CD4-positive, alpha-beta T cell treated with Interleukin-15 for 1 hour (primary cell): ENCODE data around the gene NAGK.
"Not testable (repeated sequence)": the region's sequence is repeated elsewhere in the genome, so short reads cannot be mapped to it uniquely, and the experiment has no call there.

Experiments
- DNase-seq: peaks from one replicate; pipeline ENCODE4 v3.0.0-alpha.2; 2020

The NAGK gene

GRCh38 chr2:71070294-71071093 lies 2.0 kb downstream of the NAGK start:
- peak; percentile 28 for DNase-seq

DNA sequence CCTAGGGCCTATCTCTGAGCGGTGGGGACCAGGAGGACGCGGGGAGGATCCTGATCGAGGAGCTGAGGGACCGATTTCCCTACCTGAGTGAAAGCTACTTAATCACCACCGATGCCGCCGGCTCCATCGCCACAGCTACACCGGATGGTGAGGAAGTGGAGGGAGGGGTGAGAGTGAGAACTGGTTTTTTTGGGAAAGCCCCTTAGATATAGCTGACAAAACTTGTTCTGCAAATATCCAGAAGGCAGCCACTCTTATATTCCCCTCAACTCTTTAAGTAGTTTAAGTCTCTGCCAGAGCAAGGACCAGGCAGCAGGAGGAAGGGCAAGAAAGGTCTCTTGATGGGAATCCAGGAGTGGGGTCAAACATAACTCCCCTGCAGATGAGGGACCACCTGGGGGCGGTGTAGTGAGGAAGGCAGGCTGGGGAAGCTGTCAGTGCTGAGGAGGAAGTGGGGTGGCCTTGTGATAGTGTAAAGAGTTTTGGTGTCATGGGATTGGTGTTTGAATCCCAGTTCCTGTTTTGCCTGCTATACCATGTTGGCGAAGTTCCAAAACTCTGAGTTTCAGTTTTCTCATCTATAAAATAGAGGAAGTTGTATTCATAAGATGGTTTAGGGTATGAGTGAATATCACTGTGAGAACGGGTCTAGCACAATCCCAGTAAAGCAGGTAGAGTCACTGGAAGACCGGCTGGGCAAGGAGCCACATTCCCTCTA lies 3.4 kb downstream of the NAGK start:
- peak; percentile 70 for DNase-seq

DNA sequence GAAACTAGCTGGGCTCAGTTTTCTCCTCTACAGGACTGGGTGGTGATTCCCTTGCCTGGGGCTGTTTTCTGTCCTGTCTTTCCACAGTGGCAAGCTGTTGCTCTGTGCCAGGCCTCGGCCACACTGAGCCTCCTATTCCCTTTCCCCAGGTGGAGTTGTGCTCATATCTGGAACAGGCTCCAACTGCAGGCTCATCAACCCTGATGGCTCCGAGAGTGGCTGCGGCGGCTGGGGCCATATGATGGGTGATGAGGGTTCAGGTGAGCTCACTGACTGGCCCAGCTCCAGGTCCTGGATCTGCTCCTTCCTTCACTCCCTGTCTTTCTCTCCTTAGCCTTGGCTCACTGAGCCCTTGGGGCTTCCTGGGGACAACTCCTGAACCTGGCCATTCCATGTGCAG lies 4.0 kb downstream of the NAGK start:
- no peak for DNase-seq

GRCh38 chr2:71073475-71073874 lies 5.0 kb downstream of the NAGK start:
- DNase-seq = no peak

DNA sequence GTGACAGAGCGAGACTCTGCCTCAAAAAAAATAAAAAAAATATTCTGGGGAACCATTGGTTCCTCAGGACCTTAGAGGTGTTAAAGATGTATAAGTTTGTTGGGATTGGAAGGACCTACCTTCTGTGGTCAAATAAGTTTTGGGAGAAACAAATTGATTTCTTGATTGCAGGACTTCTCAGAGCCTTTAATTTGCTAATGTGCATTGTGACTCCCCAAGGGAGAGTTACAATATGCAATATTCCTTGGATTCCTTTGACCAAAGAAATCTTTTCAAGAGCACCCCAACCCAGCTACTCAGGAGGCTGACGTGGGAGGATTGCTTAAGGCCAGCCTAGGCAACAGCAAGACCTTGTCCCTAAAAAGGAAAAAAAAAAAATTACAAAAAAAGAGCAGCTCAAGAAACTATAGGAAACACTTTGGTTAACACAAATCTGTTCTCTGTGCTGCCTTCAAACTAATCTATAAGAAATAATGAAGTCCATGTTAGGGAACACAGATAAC lies 6.5 kb downstream of the NAGK start:
- no peak for DNase-seq

DNA sequence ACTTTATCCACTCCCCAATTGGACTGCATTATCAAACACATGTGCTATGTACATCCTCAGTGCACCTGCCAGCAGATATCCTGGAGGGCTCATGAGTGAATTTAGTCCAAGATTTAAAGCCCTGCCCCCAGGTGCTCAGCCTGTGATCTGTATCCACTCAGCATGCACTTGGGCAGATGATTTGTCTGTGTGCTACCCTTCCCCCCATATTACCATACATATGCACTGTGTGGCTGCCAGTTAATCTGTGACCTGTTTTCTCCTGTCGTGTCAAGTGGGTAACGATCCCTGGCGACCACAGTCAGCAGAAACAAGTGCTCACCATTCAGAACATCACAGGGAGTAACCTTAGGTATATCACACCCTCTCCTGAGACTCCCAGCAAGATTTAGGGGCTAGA lies 10.2 kb downstream of the NAGK start:
- no peak for DNase-seq

GRCh38 chr2:71082402-71083252 lies 14.2 kb downstream of the NAGK start:
- DNase-seq = no peak

DNA sequence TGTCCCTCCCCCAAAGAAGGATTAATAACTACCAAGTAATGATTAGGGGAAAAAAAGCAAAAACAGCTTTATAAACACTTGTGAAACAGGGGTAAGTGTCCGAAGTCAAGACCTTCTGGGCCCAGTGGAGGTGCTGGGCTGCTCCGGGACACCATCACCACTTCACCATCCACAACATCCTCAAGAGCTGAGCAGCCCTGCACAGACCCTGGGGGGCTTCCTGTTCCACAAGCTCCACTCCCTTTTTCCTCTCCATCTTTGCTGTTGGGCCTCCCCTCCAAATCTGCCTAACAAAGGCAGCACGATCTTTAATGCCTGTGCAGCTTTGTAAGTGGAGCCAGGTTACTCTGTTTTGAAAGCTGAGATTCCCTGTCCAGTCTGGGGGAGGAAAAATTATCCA lies 14.8 kb downstream of the NAGK start:
- DNase-seq = not testable (repeated sequence)

GRCh38 chr2:71083752-71084312 lies 15.4 kb downstream of the NAGK start:
- DNase-seq = not testable (repeated sequence)

- DNase-seq = not testable (repeated sequence)
Measured at GRCh38 chr2:71085325-71086003, 17.0 kb downstream of the NAGK start.

GRCh38 chr2:71089475-71089874 lies 21.0 kb downstream of the NAGK start:
- not testable (repeated sequence) for DNase-seq

DNA sequence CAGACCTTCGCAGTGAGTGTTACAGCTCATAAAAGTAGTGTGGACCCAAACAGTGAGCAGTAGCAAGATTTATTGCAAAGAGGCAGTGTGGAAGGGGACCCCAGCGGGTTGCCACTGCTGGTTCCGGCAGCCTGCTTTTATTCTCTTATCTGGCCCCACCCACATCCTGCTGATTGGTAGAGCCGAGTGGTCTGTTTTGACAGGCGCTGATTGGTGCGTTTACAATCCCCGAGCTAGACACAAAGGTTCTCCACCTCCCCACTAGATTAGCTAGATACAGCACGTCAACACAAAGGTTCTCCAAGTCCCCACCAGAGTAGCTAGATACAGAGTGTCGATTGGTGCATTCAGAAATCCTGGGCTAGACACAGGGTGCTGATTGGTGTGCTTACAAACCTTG lies 23.4 kb downstream of the NAGK start:
- DNase-seq = not testable (repeated sequence)

DNA sequence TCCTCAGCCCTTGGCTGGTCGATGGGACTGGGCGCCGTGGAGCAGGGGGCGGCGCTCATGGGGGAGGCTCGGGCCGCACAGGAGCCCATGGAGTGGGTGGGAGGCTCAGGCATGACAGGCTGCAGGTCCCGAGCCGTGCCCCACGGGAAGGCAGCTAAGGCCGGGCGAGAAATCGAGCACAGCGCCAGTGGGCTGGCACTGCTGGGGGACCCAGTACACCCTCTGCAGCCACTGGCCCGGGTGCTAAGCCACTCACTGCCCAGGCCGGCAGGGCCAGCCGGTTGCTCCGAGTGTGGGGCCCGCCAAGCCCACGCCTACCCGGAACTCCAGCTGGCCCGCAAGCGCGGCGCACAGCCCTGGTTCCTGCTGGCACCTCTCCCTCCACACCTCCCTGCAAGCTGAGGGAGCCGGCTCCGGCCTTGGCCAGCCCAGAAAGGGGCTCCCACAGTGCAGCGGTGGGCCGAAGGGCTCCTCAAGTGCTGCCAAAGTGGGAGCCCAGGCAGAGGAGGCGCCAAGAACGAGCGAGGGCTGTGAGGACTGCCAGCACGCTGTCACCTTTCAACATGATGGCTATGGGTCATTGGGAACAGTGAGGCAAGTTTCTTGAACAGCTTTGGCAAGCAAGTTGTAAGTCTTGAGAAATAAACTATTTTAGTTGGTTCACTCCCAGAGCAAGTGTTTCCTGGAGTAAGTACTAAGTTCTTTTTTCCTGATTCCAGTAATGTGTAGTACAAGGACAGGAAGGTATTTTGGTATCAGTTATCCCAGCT lies 24.2 kb downstream of the NAGK start:
- not testable (repeated sequence) for DNase-seq

- peak; percentile 37 for DNase-seq
Measured at GRCh38 chr2:71100195-71100964, 31.9 kb downstream of the NAGK start.

DNA sequence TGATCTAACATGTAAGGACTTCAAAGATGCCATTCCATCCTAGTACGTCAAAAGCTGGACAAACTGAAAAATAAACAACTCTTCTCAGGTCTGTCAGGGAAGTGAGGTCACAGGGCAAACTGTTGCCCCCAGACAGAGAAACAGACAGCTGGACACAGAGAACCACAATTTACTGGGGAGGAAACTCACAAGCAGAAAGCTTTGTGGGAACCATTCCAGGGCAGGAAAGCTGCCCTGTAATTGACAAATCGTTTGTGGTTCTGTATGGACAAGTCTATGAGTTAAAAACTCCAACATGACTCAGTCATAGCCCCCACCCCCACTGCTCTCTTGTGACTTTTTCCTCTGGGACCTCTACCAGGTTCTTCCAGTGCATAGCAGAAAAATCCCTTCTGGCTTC lies 33.2 kb downstream of the NAGK start:
- no peak for DNase-seq

DNA sequence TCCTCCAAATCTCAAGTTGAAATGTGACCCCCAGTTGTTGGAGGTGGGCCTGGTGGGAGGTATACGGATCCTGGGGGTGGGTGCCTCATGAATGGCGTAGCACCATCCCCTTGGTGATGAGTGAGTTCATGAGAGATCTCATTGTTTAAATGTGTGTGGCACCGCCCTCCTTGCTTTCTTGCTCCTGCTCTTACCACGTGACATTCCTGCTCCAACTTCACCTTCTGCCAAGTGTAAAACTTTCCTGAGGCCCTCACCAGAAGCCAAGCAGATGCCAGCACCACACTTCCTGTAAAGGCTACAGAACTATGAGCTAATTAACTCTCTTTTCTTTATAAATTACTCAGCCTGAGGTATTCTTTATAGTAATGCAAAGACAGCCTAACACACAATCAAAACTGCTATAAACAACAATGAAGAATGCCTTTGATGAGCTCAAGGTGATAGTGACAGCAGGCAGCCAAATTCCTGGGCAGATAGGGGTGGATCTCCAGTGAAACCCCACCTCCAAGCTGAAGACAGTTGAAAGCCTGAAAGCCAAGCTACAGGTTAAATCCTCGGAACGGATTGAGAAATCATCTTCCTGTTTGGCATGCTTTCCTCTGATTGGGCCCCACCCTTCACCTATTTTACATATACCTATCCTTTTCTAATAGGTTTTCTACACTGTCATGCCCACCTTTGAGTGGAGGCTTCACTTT lies 34.7 kb downstream of the NAGK start:
- no peak for DNase-seq

- no peak for DNase-seq
Measured at GRCh38 chr2:71103809-71104208, 35.4 kb downstream of the NAGK start.

DNA sequence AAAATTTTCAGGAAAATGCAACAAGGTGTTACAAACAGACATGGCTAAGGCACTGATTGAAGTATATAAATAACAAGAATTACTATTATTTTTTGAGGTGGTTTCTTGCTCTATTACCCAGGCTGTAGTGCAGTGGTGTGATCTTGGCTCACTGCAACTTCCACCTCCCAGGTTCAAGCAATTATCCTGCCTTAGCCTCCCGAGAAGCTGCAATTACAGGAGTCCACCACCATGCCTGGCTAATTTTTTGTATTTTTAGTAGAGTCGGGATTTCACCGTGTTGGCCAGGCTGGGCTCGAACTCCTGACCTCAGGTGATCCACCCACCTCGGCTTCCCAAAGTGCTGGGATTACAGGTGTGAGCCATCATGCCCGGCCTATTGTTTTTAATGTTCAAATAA lies 38.0 kb downstream of the NAGK start:
- not testable (repeated sequence) for DNase-seq

DNA sequence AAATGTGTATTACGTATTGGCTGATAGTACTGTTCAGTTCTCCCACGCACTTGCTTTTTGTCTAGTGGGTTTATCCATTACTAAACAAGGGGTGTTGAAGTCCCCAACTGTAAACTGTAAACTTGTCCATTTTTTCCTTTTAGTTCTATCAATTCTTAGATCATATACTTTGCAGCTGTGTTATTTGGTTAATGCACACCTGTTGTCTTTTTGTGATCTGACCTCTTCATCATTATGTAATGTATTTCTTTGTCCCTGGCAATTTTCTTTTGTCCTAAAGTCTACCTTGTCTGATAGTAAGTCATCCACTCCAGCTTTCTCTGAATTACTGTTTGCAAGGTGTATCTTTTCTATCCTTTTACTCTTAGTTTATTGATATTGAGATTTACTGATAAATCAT lies 39.6 kb downstream of the NAGK start:
- DNase-seq = no peak

GRCh38 chr2:71113843-71114242 lies 45.4 kb downstream of the NAGK start:
- no peak for DNase-seq
